ENCODE measurements around the gene IGF1. TPM values are rescaled to one million over a fixed set of nuclear protein-coding genes. Genes with fewer than 3 reads are reported as not detected.

Gene IGF1
- total and polyA plus RNA-seq, 7 donors, result 7.4 to 27.1 (median 15.6) TPM

DNA sequence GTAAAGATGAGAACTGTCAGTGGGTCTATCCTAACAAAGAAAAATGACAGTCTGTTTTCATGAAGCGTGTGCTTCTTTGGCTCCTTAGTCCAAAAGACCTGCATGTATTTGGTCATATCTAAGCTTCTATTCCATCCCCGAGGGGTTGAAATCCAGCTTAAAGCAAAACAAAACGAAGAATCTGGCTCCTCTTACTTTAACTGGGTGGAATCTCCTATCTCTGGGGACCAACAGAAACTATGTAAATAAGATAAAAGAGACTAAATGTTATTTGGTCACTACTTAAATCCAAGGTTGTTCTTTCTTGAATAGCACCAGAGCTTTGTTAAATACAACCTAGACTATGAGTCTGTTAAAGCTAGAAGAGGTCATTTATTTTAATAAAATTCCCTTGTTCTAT, 9.4 kb downstream of the IGF1 start:
- 39 to 59% methylated on average over 3 of the region's 3 CpGs for WGBS, 2 donors
- TF ChIP-seq, protein P1, sequence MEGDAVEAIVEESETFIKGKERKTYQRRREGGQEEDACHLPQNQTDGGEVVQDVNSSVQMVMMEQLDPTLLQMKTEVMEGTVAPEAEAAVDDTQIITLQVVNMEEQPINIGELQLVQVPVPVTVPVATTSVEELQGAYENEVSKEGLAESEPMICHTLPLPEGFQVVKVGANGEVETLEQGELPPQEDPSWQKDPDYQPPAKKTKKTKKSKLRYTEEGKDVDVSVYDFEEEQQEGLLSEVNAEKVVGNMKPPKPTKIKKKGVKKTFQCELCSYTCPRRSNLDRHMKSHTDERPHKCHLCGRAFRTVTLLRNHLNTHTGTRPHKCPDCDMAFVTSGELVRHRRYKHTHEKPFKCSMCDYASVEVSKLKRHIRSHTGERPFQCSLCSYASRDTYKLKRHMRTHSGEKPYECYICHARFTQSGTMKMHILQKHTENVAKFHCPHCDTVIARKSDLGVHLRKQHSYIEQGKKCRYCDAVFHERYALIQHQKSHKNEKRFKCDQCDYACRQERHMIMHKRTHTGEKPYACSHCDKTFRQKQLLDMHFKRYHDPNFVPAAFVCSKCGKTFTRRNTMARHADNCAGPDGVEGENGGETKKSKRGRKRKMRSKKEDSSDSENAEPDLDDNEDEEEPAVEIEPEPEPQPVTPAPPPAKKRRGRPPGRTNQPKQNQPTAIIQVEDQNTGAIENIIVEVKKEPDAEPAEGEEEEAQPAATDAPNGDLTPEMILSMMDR (IDR thresholded peaks at IDR 0.05), result no peak
- TF ChIP-seq POLR2A (IDR thresholded peaks at IDR 0.05) (no peak), POLR2AphosphoS5 (IDR thresholded peaks at IDR 0.05) (no peak), EP300 (IDR thresholded peaks at IDR 0.05) (no peak)
- no peaks in the 10 kb centered on the region for H3K36me3 ChIP-seq
- no peaks in the 10 kb centered on the region for H3K27me3 ChIP-seq
- H3K9me3 ChIP-seq, result no peaks in the 10 kb centered on the region
- H3K27ac ChIP-seq, result no peak overlapping the region
- H3K4me3 ChIP-seq, result no peak overlapping the region
- intact Hi-C loops (cut with DNase I), result no loop called here
- H3K4me1 ChIP-seq, result peaks cover 0 to 7% (median 2%) of the 10 kb centered on the region in 4 donors
- DNase-seq, result no peak

DNA sequence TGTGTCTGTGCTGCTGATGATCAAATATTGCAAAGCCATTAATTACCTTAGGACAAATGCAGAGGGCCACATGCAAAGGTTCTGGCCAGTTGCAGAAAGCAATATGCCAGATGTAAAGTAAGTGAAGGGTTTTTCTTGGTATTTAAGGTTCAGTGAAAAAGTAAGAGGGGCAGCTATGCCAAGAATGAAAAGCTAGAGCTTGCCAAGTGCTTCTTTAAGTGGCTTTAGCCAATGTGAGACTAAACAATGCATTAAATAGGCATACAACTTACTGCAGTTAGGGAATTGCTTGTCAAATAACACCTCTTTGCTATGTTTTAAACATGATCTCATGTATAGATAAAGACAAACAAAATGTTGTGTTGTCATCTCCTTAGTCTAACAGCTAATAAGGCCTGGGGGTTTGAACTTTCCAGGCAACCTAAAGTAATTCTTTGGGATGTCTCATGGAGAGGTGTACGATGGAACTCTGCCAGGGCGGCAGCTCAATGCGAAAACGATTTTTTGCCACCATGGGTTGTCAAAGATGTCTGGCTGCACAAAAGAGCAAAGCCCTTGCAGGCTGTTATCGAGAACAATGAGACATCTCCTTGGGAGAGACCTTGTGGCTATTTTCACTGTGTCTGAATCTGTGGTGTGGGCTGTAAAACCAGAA, 12.0 kb downstream of the IGF1 start:
- intact Hi-C loops (cut with DNase I), result no loop called here
- TF ChIP-seq, protein P1 (IDR thresholded peaks at IDR 0.05), result no peak
- TF ChIP-seq EP300 (IDR thresholded peaks at IDR 0.05) (no peak), POLR2AphosphoS5 (IDR thresholded peaks at IDR 0.05) (no peak), POLR2A (IDR thresholded peaks at IDR 0.05) (no peak)
- H3K27me3 ChIP-seq, result no peaks in the 10 kb centered on the region
- no peak for DNase-seq
- H3K9me3 ChIP-seq, result no peaks in the 10 kb centered on the region
- H3K4me3 ChIP-seq, result no peak overlapping the region
- no peaks in the 10 kb centered on the region for H3K4me1 ChIP-seq
- WGBS, 2 donors, result 79 to 86% methylated on average over 5 of the region's 5 CpGs
- H3K36me3 ChIP-seq, result no peaks in the 10 kb centered on the region
- no peak overlapping the region for H3K27ac ChIP-seq

DNA sequence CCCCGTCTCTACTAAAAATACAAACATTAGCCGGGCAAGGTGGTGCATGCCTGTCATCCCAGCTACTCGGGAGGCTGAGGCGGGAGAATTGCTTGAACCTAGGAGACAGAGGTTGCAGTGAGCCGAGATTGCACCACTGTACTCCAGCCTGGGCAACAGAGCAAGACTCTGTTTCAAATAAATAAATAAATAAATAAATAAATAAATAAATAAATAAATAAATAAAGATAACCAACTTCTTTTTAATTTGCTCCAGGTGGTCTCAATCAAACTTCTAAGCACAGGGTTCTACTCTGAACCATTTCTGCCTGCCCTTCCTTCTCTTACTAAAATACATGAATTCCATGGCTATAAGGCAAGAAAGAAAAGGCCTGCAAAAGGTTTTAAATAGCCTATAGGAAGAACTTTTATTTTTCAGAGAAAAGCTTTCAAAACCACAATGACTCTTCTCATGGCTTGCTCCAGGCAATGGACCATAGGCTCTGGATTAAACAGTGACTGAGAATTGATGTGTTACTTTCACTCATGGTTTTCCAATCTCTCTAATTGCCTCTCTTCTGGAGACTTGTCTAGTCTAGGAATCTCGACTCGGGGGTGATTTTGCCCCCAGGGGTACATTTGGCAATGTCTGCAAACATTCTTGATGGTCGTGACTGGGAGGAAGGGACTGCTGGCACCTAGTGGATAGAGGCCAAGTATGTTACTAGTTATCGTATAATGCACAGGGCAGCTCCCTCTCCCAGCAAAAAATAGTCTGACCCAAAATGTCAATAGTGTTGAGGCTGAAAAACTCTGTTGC, 14.4 kb downstream of the IGF1 start:
- H3K36me3 ChIP-seq, result no peaks in the 10 kb centered on the region
- TF ChIP-seq, protein P1 (IDR thresholded peaks at IDR 0.05), result no peak
- no peak for TF ChIP-seq POLR2AphosphoS5 (IDR thresholded peaks at IDR 0.05)
- TF ChIP-seq POLR2A (IDR thresholded peaks at IDR 0.05), result no peak
- no peak for TF ChIP-seq EP300 (IDR thresholded peaks at IDR 0.05)
- intact Hi-C loops (cut with DNase I), result no loop called here
- H3K4me1 ChIP-seq, result no peaks in the 10 kb centered on the region
- 84 to 89% methylated on average over 9 of the region's 9 CpGs for WGBS, 2 donors
- no peak overlapping the region for H3K27ac ChIP-seq
- no peak for DNase-seq
- H3K9me3 ChIP-seq, result no peaks in the 10 kb centered on the region
- H3K27me3 ChIP-seq, result no peaks in the 10 kb centered on the region
- H3K4me3 ChIP-seq, result no peak overlapping the region

DNA sequence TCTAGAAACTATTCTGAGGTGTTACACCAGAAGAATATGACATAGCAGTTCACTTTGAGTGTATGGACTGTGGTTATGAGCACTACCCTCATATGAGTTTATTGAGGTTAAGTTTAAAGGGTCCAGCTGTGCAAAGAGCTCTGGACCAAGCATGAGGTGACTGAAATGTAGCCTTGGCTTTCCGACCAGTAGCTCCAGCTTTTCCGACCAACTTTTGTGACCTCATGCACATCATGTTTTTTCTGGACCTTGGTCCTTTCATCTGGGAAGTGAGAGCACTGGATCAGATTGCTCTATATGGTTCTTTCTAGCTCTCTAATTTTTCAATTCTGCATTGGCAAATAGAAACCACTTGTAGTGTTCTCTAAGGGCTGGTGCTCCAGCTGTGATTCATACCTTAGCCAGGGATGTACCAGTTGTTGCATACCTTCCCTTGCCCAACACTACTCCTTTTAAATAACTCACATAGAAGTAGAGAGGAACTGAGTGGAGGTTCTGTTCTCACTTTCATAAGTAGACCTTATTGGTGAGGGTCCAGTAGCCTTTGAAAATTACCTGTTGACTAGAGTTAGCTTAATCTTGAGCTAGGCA, 16.6 kb downstream of the IGF1 start:
- no peaks in the 10 kb centered on the region for H3K27me3 ChIP-seq
- H3K9me3 ChIP-seq, result no peaks in the 10 kb centered on the region
- H3K36me3 ChIP-seq, result no peaks in the 10 kb centered on the region
- no peak for TF ChIP-seq EP300 (IDR thresholded peaks at IDR 0.05)
- no peak for TF ChIP-seq POLR2AphosphoS5 (IDR thresholded peaks at IDR 0.05)
- TF ChIP-seq POLR2A (IDR thresholded peaks at IDR 0.05), result no peak
- TF ChIP-seq, protein P1 (IDR thresholded peaks at IDR 0.05), result no peak
- no peak for DNase-seq
- 89 to 90% methylated on average over 2 of the region's 2 CpGs for WGBS, 2 donors
- H3K4me3 ChIP-seq, result no peak overlapping the region
- H3K4me1 ChIP-seq, result no peaks in the 10 kb centered on the region
- intact Hi-C loops (cut with DNase I), result no loop called here
- H3K27ac ChIP-seq, result no peak overlapping the region
